SK-N-SH (cell line): ENCODE measurements around the gene COL17A1. TPM values are rescaled to one million over a fixed set of nuclear protein-coding genes. Genes with fewer than 3 reads are reported as not detected.

ENCODE experiments used
- CTCF ChIA-PET: fragments of 300-600, 350-600 bp; formaldehyde crosslinking; extraction: SDS; loops from one replicate; lab custom pipeline; 2021; lab: Yijun Ruan, JAX
- POLR2A ChIA-PET: fragments of 350-600 bp; sonication (Branson Sonifier 250); formaldehyde crosslinking; extraction: SDS; loops from one replicate; lab custom pipeline; 2020; ENCODE audit warnings: antibody characterized with exemption, inconsistent platforms; lab: Yijun Ruan, JAX
- DNase-seq: peaks from one replicate; pipeline ENCODE4 v3.0.0; 2012
- H2AFZ ChIP-seq: fragments of 200-600 bp; sonication (generic); 2 replicates; pipeline ENCODE4 v1.8.1; 2016; ENCODE audit warnings: antibody characterized with exemption, mild to moderate bottlenecking, low read depth
- H3F3A ChIP-seq: fragments of 200-600 bp; sonication (generic); replicated peaks from 2 replicates; pipeline ENCODE3; 2016; ENCODE audit warnings: antibody characterized with exemption, mild to moderate bottlenecking; ENCODE audit not compliant: insufficient read depth
- H3K27ac ChIP-seq, 2 experiments: fragments of 200-500 bp in 1 of 2; fragments of 200-600 bp in 1 of 2; sonication (Bioruptor generic) in 1 of 2; sonication (generic), shearing (Covaris generic) in 1 of 2; 2 replicates each; pipeline versions ENCODE4 v1.5.1 to v1.6.1; 2014 to 2016; ENCODE audit warnings: low read depth in 2 of 2, inconsistent platforms in 1 of 2, low read length in 1 of 2, mild to moderate bottlenecking in 1 of 2, mixed read lengths in 1 of 2
- H3K27me3 ChIP-seq: fragments of 200-600 bp; sonication (generic), shearing (Covaris generic); 2 replicates; pipeline ENCODE4 v1.6.1; 2016; ENCODE audit warnings: mixed run types; ENCODE audit not compliant: insufficient read depth
- H3K36me3 ChIP-seq, 2 experiments: fragments of 200-500 bp in 1 of 2; fragments of 200-600 bp in 1 of 2; sonication (Bioruptor generic) in 1 of 2; sonication (generic) in 1 of 2; replicated peaks in 1 of 2; 2 replicates each; pipeline versions ENCODE3 to v1.5.1; 2014 to 2016; ENCODE audit warnings: low read length in 1 of 2, mild to moderate bottlenecking in 1 of 2; ENCODE audit not compliant: insufficient read depth in 2 of 2, control insufficient read depth in 1 of 2
- H3K4me1 ChIP-seq, 2 experiments: fragments of 200-500 bp in 1 of 2; fragments of 200-600 bp in 1 of 2; sonication (Bioruptor generic) in 1 of 2; sonication (generic), shearing (Covaris generic) in 1 of 2; 2 replicates each; pipeline versions ENCODE4 v1.5.1 to v1.6.1; 2014 to 2016; ENCODE audit warnings: low read depth in 1 of 2, low read length in 1 of 2, mixed run types in 1 of 2; ENCODE audit not compliant: insufficient read depth in 2 of 2, control insufficient read depth in 1 of 2
- H3K4me2 ChIP-seq: fragments of 200-600 bp; sonication (generic), shearing (Covaris generic); 2 replicates; pipeline ENCODE4 v1.6.1; 2017; ENCODE audit warnings: mixed run types
- H3K4me3 ChIP-seq, 2 experiments: fragments of 200-500 bp in 1 of 2; fragments of 200-600 bp in 1 of 2; sonication (Bioruptor generic) in 1 of 2; sonication (generic), shearing (Covaris generic) in 1 of 2; 2 replicates each; pipeline versions ENCODE4 v1.5.1 to v1.8.1; 2014 to 2016; ENCODE audit warnings: low read depth in 2 of 2, inconsistent platforms in 1 of 2, low read length in 1 of 2, mild to moderate bottlenecking in 1 of 2, mixed read lengths in 1 of 2, moderate library complexity in 1 of 2
- H3K79me2 ChIP-seq: fragments of 200-600 bp; sonication (generic); 2 replicates; pipeline ENCODE4 v1.8.1; 2017; ENCODE audit warnings: mild to moderate bottlenecking; ENCODE audit not compliant: insufficient read depth
- H3K9ac ChIP-seq: fragments of 200-600 bp; sonication (generic); 2 replicates; pipeline ENCODE4 v1.6.1; 2017; ENCODE audit warnings: mixed run types
- H3K9me2 ChIP-seq: fragments of 200-600 bp; sonication (generic); 2 replicates; pipeline ENCODE4 v1.6.1; 2017; ENCODE audit warnings: mixed run types
- H3K9me3 ChIP-seq: fragments of 200-600 bp; sonication (generic); 2 replicates; pipeline ENCODE4 v1.6.1; 2017; ENCODE audit warnings: mixed run types, mild to moderate bottlenecking, moderate library complexity
- H4K20me1 ChIP-seq: fragments of 200-600 bp; sonication (generic); 2 replicates; pipeline ENCODE4 v1.6.1; 2017; ENCODE audit warnings: mild to moderate bottlenecking, mixed run types; ENCODE audit not compliant: insufficient read depth
- CHD2 ChIP-seq: fragments of 150-350 bp; IDR thresholded peaks from 2 replicates; pipeline ENCODE4 v1.6.1; 2018; ENCODE audit warnings: low read length; ENCODE audit not compliant: partially characterized antibody
- IRF3 ChIP-seq: fragments of 150-350 bp; IDR thresholded peaks from 2 replicates; pipeline ENCODE4 v1.6.1; 2016; ENCODE audit warnings: mild to moderate bottlenecking, low read depth, low read length
- MXI1 ChIP-seq: IDR thresholded peaks from 2 replicates; pipeline ENCODE4 v1.6.1; 2012; ENCODE audit warnings: mild to moderate bottlenecking, low read depth, low read length, improper control_type of control experiment
- NFIC ChIP-seq: IDR thresholded peaks from 2 replicates; pipeline ENCODE4 v1.4.0; 2012; ENCODE audit warnings: borderline replicate concordance
- POLR2AphosphoS5 ChIP-seq: IDR thresholded peaks from 2 replicates; pipeline ENCODE4 v1.6.1; 2012; ENCODE audit warnings: low read depth, low read length
- RCOR1 ChIP-seq: fragments of 150-350 bp; IDR thresholded peaks from 2 replicates; pipeline ENCODE4 v1.6.1; 2017; ENCODE audit warnings: antibody characterized with exemption, low read length
- RFX5 ChIP-seq: IDR thresholded peaks from 2 replicates; pipeline ENCODE4 v1.6.1; 2012; ENCODE audit warnings: mild to moderate bottlenecking, improper control_type of control experiment, low read length
- RXRA ChIP-seq: IDR thresholded peaks from 2 replicates; pipeline ENCODE4 v1.4.0; 2012; ENCODE audit warnings: low read depth, mild to moderate bottlenecking, borderline replicate concordance
- SMC3 ChIP-seq: IDR thresholded peaks from 2 replicates; pipeline ENCODE4 v1.6.1; 2012; ENCODE audit warnings: low read depth, low read length, improper control_type of control experiment
- TAF1 ChIP-seq: IDR thresholded peaks from 2 replicates; pipeline ENCODE4 v1.6.1; 2012; ENCODE audit warnings: low read depth, mild to moderate bottlenecking, low read length, moderate library complexity, borderline replicate concordance
- TEAD4 ChIP-seq: IDR thresholded peaks from 2 replicates; pipeline ENCODE4 v1.4.0; 2012; ENCODE audit warnings: mild to moderate bottlenecking, borderline replicate concordance; ENCODE audit not compliant: insufficient read depth
- YY1 ChIP-seq: IDR thresholded peaks from 2 replicates; pipeline ENCODE4 v1.4.0; 2012; ENCODE audit warnings: low read depth, mild to moderate bottlenecking
- WGBS: methylation state at CpG from one replicate; pipeline ENCODE4 v1.1.6; 2017; ENCODE audit warnings: low lambda C conversion rate; 5-methylcytosine and 5-hydroxymethylcytosine counted together
- polyA plus RNA-seq, 3 experiments: library from polyadenylated mRNA; depleted of rRNA; stranded (reverse); fragments of >200 nt; gene quantifications; 2 replicates each; pipeline ENCODE4 v1.2.3, GENCODE V29; 2012
- TF ChIP-seq, protein P1 (sequence below): IDR thresholded peaks from 2 replicates; pipeline ENCODE4 v1.6.1; 2012; ENCODE audit warnings: mild to moderate bottlenecking, low read depth, low read length, moderate library complexity

Gene COL17A1
- polyA plus RNA-seq, 1 of the 3 experiments (the other 2 are of a cell fraction): 0.12 TPM

DNA sequence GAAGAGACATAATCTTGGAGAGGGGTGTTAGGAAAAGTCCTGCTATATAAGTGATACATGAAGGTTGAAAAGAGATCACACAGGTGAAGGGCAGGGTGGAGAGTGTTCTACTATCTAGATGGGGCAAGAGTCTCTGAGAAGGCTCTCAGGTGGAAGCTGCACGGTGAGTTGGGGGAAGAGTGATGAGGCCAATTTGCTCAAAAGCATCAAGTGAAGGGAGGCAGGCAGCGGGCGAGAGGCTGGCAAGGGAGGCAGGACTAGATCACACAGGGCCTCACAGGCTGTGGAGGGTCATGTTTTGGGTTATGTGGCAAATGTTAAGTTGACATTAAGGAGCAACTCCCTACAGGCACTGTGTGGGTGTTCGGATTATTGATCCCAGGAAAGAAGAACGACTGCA lies 2.6 kb upstream of the COL17A1 start:
- WGBS: 70% methylated on average over 5 of the region's 5 CpGs
- H3K4me3 ChIP-seq: no peak overlapping the region
- TF ChIP-seq MXI1: no peak
- H4K20me1 ChIP-seq: no peaks in the 10 kb centered on the region
- no peak overlapping the region for H3K9ac ChIP-seq
- no peak overlapping the region for H3K4me2 ChIP-seq
- DNase-seq: no peak
- H3K9me2 ChIP-seq: no peaks in the 10 kb centered on the region
- no peaks in the 10 kb centered on the region for H3K79me2 ChIP-seq
- H3K27ac ChIP-seq: no peak overlapping the region
- no peaks in the 10 kb centered on the region for H3K4me1 ChIP-seq
- no peaks in the 10 kb centered on the region for H3K36me3 ChIP-seq
- CTCF ChIA-PET: interaction anchor here (1.2 kb wide), 1 partner anchor 14 kb away, joined by 3 read pairs; no protein-coding TSS in a partner anchor
- POLR2A ChIA-PET: no interaction called here
- H3K27me3 ChIP-seq: no peaks in the 10 kb centered on the region
- peaks cover 5% of the 10 kb centered on the region; the same call in 1 of the 2 replicates for H3K9me3 ChIP-seq
- no peak overlapping the region for H2AFZ ChIP-seq
- peaks cover 4% of the 10 kb centered on the region for H3F3A ChIP-seq

- WGBS: 76% methylated on average over 5 of the region's 5 CpGs
- no peaks in the 10 kb centered on the region for H3K9me3 ChIP-seq
- no peak for DNase-seq
- H3K9ac ChIP-seq: no peak overlapping the region
- H3K9me2 ChIP-seq: no peaks in the 10 kb centered on the region
- H3K4me1 ChIP-seq: no peaks in the 10 kb centered on the region
- TF ChIP-seq SMC3 (no peak), CHD2 (no peak), RXRA (no peak), RFX5 (no peak), MXI1 (no peak), TAF1 (no peak), NFIC (no peak)
- H4K20me1 ChIP-seq: no peaks in the 10 kb centered on the region
- no peaks in the 10 kb centered on the region for H3K79me2 ChIP-seq
- ChIA-PET POLR2A (no interaction called here), CTCF (interaction anchor here (0.7 to 1.6 kb wide), 6 partner anchors 12 to 197 kb away, joined by 3 to 5 read pairs (median 3); partner anchors contain the start of gene SFR1)
- H2AFZ ChIP-seq: no peak overlapping the region
- no peaks in the 10 kb centered on the region for H3K27me3 ChIP-seq
- no peaks in the 10 kb centered on the region for H3F3A ChIP-seq
- H3K27ac ChIP-seq: no peak overlapping the region
- H3K4me2 ChIP-seq: no peak overlapping the region
- H3K36me3 ChIP-seq: no peaks in the 10 kb centered on the region
- no peak overlapping the region for H3K4me3 ChIP-seq
Observed at GRCh38 chr10:104084482-104085142, 1.1 kb downstream of the COL17A1 start.

DNA sequence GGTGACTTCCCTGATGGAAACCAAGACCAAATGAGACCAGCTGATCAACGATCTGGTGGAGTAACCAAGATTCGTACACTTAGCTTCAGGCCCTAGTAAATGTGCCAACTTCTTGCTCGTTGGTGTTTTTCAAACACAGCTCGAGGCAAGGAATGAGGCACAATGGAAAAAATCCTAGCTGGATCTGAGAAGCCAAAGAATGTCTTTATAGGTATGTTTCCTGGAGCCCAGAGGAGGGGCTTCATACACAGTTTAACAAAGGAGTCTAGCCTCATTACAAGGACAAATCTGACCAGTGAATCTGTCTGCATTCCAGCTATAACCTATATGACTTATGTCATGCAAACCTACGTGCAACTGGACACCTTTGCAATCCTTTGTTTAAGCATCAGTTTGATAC lies 3.7 kb downstream of the COL17A1 start:
- H2AFZ ChIP-seq: no peak overlapping the region
- ChIA-PET CTCF (interaction anchor here (1.0 to 2.6 kb wide), 7 partner anchors 9 to 194 kb away, joined by 3 to 9 read pairs (median 4); no protein-coding TSS in a partner anchor), POLR2A (no interaction called here)
- H3K4me1 ChIP-seq: no peaks in the 10 kb centered on the region
- H3K36me3 ChIP-seq: no peaks in the 10 kb centered on the region
- no peak overlapping the region for H3K4me2 ChIP-seq
- no peak for DNase-seq
- H4K20me1 ChIP-seq: no peaks in the 10 kb centered on the region
- TF ChIP-seq NFIC: no peak
- TF ChIP-seq POLR2AphosphoS5: no peak
- TF ChIP-seq TEAD4: no peak
- no peak for TF ChIP-seq IRF3
- TF ChIP-seq YY1: no peak
- TF ChIP-seq, protein P1, sequence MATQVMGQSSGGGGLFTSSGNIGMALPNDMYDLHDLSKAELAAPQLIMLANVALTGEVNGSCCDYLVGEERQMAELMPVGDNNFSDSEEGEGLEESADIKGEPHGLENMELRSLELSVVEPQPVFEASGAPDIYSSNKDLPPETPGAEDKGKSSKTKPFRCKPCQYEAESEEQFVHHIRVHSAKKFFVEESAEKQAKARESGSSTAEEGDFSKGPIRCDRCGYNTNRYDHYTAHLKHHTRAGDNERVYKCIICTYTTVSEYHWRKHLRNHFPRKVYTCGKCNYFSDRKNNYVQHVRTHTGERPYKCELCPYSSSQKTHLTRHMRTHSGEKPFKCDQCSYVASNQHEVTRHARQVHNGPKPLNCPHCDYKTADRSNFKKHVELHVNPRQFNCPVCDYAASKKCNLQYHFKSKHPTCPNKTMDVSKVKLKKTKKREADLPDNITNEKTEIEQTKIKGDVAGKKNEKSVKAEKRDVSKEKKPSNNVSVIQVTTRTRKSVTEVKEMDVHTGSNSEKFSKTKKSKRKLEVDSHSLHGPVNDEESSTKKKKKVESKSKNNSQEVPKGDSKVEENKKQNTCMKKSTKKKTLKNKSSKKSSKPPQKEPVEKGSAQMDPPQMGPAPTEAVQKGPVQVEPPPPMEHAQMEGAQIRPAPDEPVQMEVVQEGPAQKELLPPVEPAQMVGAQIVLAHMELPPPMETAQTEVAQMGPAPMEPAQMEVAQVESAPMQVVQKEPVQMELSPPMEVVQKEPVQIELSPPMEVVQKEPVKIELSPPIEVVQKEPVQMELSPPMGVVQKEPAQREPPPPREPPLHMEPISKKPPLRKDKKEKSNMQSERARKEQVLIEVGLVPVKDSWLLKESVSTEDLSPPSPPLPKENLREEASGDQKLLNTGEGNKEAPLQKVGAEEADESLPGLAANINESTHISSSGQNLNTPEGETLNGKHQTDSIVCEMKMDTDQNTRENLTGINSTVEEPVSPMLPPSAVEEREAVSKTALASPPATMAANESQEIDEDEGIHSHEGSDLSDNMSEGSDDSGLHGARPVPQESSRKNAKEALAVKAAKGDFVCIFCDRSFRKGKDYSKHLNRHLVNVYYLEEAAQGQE: no peak
- TF ChIP-seq RCOR1: no peak
- TF ChIP-seq, all 33 proteins: peak for 0
- no peaks in the 10 kb centered on the region for H3K9me2 ChIP-seq
- no peaks in the 10 kb centered on the region for H3K9me3 ChIP-seq
- no peak overlapping the region for H3K27ac ChIP-seq
- H3K79me2 ChIP-seq: no peaks in the 10 kb centered on the region
- H3F3A ChIP-seq: no peaks in the 10 kb centered on the region
- no peak overlapping the region for H3K4me3 ChIP-seq
- WGBS: 70% methylated on average over 5 of the region's 5 CpGs
- no peaks in the 10 kb centered on the region for H3K27me3 ChIP-seq
- no peak overlapping the region for H3K9ac ChIP-seq
